Subcutaneous adipose tissue (tissue), 4 donors: Measurements from ENCODE around the gene DGKB. TPM values are rescaled to one million over a fixed set of nuclear protein-coding genes. Genes with fewer than 3 reads are reported as not detected.

ENCODE experiments used
- total RNA-seq, 4 donors: library from RNA; depleted of rRNA; stranded (reverse); fragments of >200 nt; gene quantifications; one replicate each; pipeline ENCODE4 v1.1.0, GENCODE V29; 2016
- TF ChIP-seq, protein P1 (sequence below): fragments of 450-650 bp; IDR thresholded peaks from one replicate; pipeline ENCODE4 v1.5.1; 2016; ENCODE audit warnings: low read depth, mild to moderate bottlenecking, control low read depth, antibody characterized with exemption, moderate library complexity

Gene DGKB
- total RNA-seq, 4 donors from 2014 or later = 0.17 TPM; not detected in 3

DNA sequence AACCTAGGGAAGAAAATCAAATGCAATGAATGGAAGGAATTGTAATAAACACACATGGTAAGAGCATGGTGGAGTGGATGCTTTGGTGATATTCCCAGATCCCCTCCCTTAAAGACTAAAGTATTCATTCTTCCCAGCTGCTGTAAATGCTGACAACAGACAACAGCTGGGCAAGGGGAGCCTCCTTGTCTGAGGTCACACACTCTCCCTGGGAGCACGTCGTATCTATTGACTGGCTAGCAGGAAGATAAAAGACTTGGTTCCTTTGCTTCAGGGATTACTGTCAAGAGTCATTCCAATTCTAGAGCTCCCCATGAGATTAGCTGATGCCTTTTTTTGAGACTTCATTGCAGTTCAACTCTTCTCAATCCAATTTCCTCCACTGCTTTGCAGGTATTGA lies 469.6 kb downstream of the DGKB start:
- TF ChIP-seq, protein P1, sequence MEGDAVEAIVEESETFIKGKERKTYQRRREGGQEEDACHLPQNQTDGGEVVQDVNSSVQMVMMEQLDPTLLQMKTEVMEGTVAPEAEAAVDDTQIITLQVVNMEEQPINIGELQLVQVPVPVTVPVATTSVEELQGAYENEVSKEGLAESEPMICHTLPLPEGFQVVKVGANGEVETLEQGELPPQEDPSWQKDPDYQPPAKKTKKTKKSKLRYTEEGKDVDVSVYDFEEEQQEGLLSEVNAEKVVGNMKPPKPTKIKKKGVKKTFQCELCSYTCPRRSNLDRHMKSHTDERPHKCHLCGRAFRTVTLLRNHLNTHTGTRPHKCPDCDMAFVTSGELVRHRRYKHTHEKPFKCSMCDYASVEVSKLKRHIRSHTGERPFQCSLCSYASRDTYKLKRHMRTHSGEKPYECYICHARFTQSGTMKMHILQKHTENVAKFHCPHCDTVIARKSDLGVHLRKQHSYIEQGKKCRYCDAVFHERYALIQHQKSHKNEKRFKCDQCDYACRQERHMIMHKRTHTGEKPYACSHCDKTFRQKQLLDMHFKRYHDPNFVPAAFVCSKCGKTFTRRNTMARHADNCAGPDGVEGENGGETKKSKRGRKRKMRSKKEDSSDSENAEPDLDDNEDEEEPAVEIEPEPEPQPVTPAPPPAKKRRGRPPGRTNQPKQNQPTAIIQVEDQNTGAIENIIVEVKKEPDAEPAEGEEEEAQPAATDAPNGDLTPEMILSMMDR = no peak

DNA sequence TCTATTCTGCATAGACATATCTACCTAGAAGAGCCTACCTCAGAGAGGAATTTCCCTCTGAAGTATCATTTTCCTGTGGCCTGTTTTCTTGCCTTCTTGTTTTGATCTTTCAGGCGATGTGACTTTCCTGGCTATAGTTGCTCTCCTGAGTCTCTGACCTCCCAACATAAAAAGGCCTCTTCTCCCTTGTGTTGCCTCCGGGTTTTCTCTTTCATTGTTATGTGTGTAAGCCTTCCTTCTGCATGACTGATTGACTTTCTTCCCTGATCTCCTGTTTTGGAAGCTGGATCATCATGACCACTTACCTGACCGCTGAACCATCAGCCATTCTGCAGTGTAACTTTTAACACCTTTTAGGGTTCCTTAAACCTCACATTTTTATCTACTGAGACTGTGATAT lies 471.6 kb downstream of the DGKB start:
- TF ChIP-seq, protein P1 = no peak

DNA sequence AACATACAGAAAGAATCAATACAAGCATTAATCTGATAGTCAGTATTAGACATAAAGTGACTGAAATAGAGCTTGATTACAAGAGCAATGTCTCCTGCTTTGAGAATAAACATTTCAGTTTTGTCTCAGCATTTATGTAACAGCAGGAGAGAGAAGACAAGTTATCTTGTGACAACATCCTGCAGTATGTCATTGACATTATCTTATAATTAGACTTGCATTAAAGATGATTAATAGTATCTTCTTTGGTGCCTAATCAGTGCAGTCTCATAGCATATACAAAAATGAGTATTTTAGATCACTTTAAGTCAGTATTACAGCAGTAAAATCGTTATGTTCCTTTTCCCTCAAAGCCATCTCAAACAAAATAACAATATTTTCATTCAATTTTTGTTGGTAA lies 477.0 kb downstream of the DGKB start:
- TF ChIP-seq, protein P1 = no peak

DNA sequence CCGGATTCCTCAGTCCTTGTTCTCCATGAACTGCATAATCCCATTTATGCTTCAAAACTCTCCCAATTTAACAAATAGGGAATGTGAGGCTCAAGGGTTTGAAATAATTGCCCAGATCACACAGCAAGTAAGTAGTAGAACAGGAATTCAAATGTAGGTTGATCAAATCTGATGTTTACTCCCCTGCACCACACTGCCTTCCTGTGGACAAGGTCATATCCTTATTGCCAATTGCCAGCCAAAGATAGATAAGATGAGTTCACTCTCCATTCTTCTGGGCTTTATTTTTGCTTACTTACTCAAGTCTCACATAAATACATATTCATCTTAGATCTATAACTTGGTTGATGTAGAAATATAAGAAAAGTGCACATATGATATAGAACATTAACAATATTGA lies 477.9 kb downstream of the DGKB start:
- TF ChIP-seq, protein P1 = no peak

DNA sequence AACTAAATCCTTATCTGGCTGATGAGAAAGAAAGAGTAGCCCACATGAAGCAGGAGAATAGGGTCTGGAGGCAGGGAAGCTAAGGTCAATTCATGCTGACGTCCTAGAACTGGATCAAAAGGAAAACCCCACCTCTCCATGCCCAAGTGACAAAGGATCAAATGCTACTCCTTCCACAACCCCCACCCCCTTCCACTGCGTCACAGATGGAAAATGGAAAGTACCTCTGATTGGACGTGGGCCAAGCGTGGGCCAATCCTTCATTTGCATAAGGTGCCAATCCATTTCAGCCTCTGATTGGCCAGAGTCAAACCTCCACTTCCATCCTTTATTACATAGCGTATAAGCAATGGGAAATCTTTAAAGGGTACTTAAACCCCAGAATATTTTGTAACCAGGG lies 481.8 kb downstream of the DGKB start:
- TF ChIP-seq, protein P1 = no peak

DNA sequence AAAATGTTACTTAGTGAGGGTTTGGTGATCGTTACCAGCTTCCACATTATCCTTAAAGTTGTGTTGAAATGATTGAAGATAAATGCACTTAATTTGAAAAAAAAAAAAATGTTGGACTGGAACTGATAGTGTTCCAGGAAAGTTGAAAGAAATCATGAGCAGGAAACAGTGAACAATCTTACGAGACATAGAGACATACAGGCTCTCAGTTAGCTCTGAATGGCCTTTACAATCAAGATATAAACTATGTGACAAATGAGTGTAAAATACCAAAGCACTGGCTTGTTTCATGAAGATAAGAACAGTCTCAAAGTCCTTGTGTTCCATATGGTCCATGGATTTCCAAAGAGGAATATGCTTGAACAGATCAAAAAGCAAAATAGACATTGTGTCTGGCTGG lies 483.0 kb downstream of the DGKB start:
- TF ChIP-seq, protein P1 = no peak

DNA sequence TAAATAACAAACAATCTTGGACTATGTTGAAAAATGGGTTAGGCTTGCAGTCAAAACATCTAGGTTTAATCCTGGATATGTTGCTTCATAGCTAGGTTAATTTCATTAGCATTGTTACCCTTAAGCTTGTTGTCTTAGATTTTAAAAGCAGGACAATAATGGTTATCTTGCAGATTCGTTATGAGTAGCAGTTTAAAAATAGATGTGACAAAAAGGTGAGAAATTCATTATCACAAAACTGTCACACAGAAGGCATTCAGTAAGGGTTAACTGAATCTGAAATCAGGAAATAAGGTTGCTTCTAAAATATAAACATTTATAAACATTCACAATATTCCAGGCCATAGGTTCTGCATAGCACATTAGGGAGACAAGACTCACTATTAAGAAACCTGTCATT lies 483.9 kb downstream of the DGKB start:
- TF ChIP-seq, protein P1 = no peak
